ENCODE data around the gene SLC6A11.

DNA sequence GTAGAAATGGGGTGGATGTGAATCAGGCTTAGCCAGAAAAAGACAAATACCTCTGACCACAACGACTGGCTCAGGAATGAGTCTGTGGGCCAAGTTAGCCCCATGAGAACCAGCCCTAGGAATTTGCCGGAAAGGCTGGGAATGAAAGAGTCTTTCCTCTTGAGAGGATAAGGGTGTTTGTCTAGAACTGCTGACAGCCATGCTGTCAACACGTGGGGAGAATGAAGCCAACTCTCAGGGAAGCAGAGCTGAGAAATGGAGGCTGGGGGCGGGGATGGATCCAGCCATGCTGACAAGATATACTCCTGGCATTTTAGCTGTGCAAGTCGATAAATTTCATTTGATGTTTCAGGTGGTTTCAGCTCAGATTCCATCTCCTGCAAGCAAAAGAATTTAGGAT is 165.9 kb downstream of the SLC6A11 start:
- TF ChIP-seq POLR2A (IDR thresholded peaks at IDR 0.05) (no peak), CTCF (IDR thresholded peaks at IDR 0.05) (no peak)
